MCF 10A (cell line): ENCODE data around the gene LYPD6. TPM values are rescaled to one million over a fixed set of nuclear protein-coding genes. Genes with fewer than 3 reads are reported as not detected.
"Not testable (repeated sequence)": the region's sequence is repeated elsewhere in the genome, so short reads cannot be mapped to it uniquely, and the experiment has no call there.

Experiments
- BruUV-seq: library from RNA; stranded (reverse); fragments of 400-500 nt; replicated peaks from 2 replicates; lab custom pipeline; 2021; lab: Mats Ljungman, UMichigan
- CTCF ChIA-PET: fragments of 300-600 bp; sonication (Branson Sonifier 250); formaldehyde crosslinking; extraction: SDS; loops from one replicate; lab custom pipeline; 2021; ENCODE audit warnings: antibody characterized with exemption, inconsistent platforms; lab: Yijun Ruan, JAX
- POLR2A ChIA-PET: fragments of 300-600, 350-650 bp; sonication (Branson Sonifier 250); formaldehyde crosslinking; extraction: SDS; loops from one replicate; lab custom pipeline; 2020; ENCODE audit warnings: antibody characterized with exemption, inconsistent platforms; lab: Yijun Ruan, JAX
- DNase-seq: peaks from one replicate; pipeline ENCODE4 v3.0.0-alpha.2; 2018; ENCODE audit not compliant: unreplicated experiment
- H3K27ac Mint-ChIP-seq: one replicate; pipeline ENCODE4 v1.8.0; 2022; ENCODE audit warnings: mild to moderate bottlenecking, low read depth, mixed read lengths; ENCODE audit not compliant: unreplicated experiment
- H3K27me3 Mint-ChIP-seq: one replicate; pipeline ENCODE4 v1.8.0; 2022; ENCODE audit warnings: mixed read lengths; ENCODE audit not compliant: insufficient read depth, unreplicated experiment
- H3K36me3 Mint-ChIP-seq: one replicate; pipeline ENCODE4 v1.8.0; 2022; ENCODE audit warnings: mild to moderate bottlenecking, moderate library complexity, mixed read lengths; ENCODE audit not compliant: insufficient read depth, unreplicated experiment
- H3K4me1 Mint-ChIP-seq: one replicate; pipeline ENCODE4 v1.8.0; 2022; ENCODE audit warnings: mixed read lengths; ENCODE audit not compliant: insufficient read depth, unreplicated experiment
- H3K4me3 Mint-ChIP-seq: one replicate; pipeline ENCODE4 v1.8.0; 2022; ENCODE audit warnings: mild to moderate bottlenecking, moderate library complexity, mixed read lengths; ENCODE audit not compliant: unreplicated experiment
- H3K9me3 Mint-ChIP-seq: one replicate; pipeline ENCODE4 v1.8.0; 2022; ENCODE audit warnings: mixed read lengths; ENCODE audit not compliant: unreplicated experiment
- intact Hi-C: fragments of 100-400 bp; cut with micrococcal nuclease; formaldehyde crosslinking; loops from 2 replicates; pipeline ENCODE4 v1.14.1; 2022
- total RNA-seq: library from RNA; stranded (reverse); gene quantifications from 2 replicates; pipeline ENCODE4 v1.2.3, GENCODE V29; 2022
- TF ChIP-seq, protein P1 (sequence below): fragments of 200-600 bp; IDR thresholded peaks from one replicate; pipeline ENCODE4 v1.8.0; 2022; ENCODE audit warnings: antibody characterized with exemption, mild to moderate bottlenecking; ENCODE audit not compliant: unreplicated experiment

LYPD6 gene
- total RNA-seq, 1 experiment from 2014 or later: 3.2 TPM

DNA sequence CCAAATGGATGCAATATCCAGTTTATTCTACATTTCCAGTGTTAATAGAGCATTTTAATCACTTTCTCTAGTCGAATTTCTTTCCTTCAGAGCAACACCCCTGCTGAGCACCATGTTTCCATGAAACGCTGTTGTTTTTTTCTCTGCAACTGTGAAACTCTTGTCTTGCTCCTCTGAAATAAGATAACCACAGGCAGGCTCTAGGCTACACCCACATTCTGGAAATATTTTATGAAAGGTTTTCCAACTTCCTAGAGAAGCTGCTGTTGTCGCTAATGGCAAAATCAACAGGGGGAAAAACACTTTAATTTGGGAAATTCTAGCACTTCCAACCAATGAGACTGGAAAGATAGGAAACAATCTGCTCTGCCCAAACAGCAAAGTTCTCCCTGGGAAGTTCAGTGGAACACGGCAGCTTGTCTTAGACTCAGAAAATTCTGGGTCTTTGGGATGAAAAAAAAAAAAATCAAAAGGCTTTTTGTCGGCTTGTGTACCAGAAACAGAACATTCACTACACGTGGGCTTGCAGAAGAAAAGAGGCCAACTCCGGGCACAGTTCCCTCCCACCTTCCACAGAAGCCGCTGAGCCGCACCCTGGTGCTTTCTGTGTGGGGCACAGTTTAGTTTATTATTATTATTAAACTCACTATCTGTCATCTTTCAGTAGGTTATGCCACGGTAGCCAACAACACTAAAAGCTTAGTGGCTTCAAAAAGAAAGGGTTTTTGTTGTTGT is 158.5 kb downstream of the LYPD6 start:
- H3K9me3 Mint-ChIP-seq: no peaks in the 10 kb centered on the region
- BruUV-seq: no TSS peak

DNA sequence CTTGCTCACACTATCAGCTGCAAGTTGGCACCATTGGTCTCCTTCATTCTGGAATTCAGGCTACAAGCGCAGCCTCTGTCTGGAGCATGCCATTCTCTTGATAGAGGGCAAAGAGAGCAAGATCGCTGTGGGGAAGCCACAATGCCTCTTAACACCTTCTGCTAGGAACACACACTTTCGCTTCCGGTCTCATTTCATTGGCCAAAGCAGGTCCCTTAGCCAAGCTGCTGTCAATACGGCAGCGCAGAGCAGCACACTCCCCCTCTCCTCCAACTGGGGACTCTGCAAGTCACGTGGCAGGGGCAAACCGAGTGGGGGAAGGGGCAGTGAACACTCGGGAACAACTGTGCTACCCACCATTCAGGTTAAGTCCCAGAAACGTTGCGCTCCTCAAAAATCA is 159.1 kb downstream of the LYPD6 start:
- peaks cover 24% of the 10 kb centered on the region for H3K27me3 Mint-ChIP-seq
- intact Hi-C loops: loop anchor here (10.0 kb wide), 1 partner anchor 175 kb away; no protein-coding TSS in a partner anchor

More for the DNA sequence above, 158.5 kb downstream of the LYPD6 start:
- ChIA-PET CTCF (interaction anchor here (0.6 to 0.9 kb wide), 2 partner anchors 471 to 1290 kb away, joined by 3 to 4 read pairs; no protein-coding TSS in a partner anchor), POLR2A (no interaction called here)
- Mint-ChIP-seq H3K36me3 (no peaks in the 10 kb centered on the region), H3K27me3 (peaks cover 18% of the 10 kb centered on the region), H3K4me1 (no peaks in the 10 kb centered on the region), H3K4me3 (no peak overlapping the region), H3K27ac (no peak overlapping the region)
- DNase-seq: no peak
- intact Hi-C loops: loop anchor here (10.0 kb wide), 1 partner anchor 174 kb away; no protein-coding TSS in a partner anchor
- TF ChIP-seq, protein P1, sequence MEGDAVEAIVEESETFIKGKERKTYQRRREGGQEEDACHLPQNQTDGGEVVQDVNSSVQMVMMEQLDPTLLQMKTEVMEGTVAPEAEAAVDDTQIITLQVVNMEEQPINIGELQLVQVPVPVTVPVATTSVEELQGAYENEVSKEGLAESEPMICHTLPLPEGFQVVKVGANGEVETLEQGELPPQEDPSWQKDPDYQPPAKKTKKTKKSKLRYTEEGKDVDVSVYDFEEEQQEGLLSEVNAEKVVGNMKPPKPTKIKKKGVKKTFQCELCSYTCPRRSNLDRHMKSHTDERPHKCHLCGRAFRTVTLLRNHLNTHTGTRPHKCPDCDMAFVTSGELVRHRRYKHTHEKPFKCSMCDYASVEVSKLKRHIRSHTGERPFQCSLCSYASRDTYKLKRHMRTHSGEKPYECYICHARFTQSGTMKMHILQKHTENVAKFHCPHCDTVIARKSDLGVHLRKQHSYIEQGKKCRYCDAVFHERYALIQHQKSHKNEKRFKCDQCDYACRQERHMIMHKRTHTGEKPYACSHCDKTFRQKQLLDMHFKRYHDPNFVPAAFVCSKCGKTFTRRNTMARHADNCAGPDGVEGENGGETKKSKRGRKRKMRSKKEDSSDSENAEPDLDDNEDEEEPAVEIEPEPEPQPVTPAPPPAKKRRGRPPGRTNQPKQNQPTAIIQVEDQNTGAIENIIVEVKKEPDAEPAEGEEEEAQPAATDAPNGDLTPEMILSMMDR: no peak

GRCh38 chr2:149490296-149490695 is 159.9 kb downstream of the LYPD6 start:
- Mint-ChIP-seq H3K4me3 (no peak overlapping the region), H3K27me3 (peaks cover 24% of the 10 kb centered on the region), H3K27ac (no peak overlapping the region), H3K4me1 (no peaks in the 10 kb centered on the region), H3K36me3 (no peaks in the 10 kb centered on the region), H3K9me3 (no peaks in the 10 kb centered on the region)
- intact Hi-C loops: loop anchor here (2.0 to 5.0 kb wide), 2 partner anchors 71 to 473 kb away; no protein-coding TSS in a partner anchor
- TF ChIP-seq, protein P1: no peak
- no TSS peak for BruUV-seq
- DNase-seq: peak; percentile 12
- CTCF ChIA-PET: interaction anchor here (0.5 to 1.1 kb wide), 4 partner anchors 38 to 472 kb away, joined by 3 to 4 read pairs (median 3); no protein-coding TSS in a partner anchor
- POLR2A ChIA-PET: no interaction called here

More for the DNA sequence above, 159.1 kb downstream of the LYPD6 start:
- no peaks in the 10 kb centered on the region for H3K9me3 Mint-ChIP-seq
- H3K27ac Mint-ChIP-seq: no peak overlapping the region
- H3K36me3 Mint-ChIP-seq: no peaks in the 10 kb centered on the region
- TF ChIP-seq, protein P1: no peak
- H3K4me1 Mint-ChIP-seq: no peaks in the 10 kb centered on the region
- ChIA-PET CTCF (interaction anchor here (0.6 to 1.1 kb wide), 3 partner anchors 164 to 1291 kb away, joined by 3 to 4 read pairs (median 3); no protein-coding TSS in a partner anchor), POLR2A (no interaction called here)
- no TSS peak for BruUV-seq
- H3K4me3 Mint-ChIP-seq: no peak overlapping the region
- DNase-seq: no peak

DNA sequence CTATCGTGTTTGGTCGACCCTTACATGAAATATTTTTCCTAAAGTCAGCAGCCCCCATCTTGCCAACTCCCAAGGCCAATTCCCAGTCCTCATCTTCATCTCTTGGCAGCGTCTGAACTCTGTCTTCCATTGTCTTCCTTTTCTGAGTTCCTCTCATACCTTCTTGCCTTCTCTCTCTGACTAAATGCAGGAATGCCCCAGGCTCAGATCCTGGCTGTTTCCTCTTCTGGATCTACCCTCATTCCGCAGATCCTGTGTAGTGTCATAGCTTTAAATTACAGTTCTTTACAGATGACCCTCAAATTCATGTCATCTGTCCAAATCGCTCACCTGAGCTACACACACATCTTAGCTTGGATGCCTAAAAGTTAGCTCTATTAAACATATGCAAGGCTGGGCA is 162.5 kb downstream of the LYPD6 start:
- Mint-ChIP-seq H3K27me3 (peaks cover 36% of the 10 kb centered on the region), H3K27ac (no peak overlapping the region), H3K4me3 (no peak overlapping the region), H3K9me3 (no peaks in the 10 kb centered on the region), H3K4me1 (no peaks in the 10 kb centered on the region), H3K36me3 (no peaks in the 10 kb centered on the region)
- DNase-seq: no peak
- ChIA-PET CTCF (interaction anchor here (0.6 to 0.7 kb wide), 2 partner anchors 47 to 124 kb away, joined by 3 read pairs; no protein-coding TSS in a partner anchor), POLR2A (no interaction called here)
- TF ChIP-seq, protein P1: no peak
- intact Hi-C loops: loop anchor here (5.0 kb wide), 1 partner anchor 476 kb away; no protein-coding TSS in a partner anchor
- BruUV-seq: no TSS peak

- CTCF ChIA-PET: interaction anchor here (0.6 kb wide), 1 partner anchor 702 kb away, joined by 3 read pairs; no protein-coding TSS in a partner anchor
- POLR2A ChIA-PET: interaction anchor here (0.7 kb wide), 1 partner anchor 27 kb away, joined by 3 read pairs; no protein-coding TSS in a partner anchor
- H3K4me3 Mint-ChIP-seq, DNase-seq, H3K9me3 Mint-ChIP-seq, H3K36me3 Mint-ChIP-seq, H3K27ac Mint-ChIP-seq, H3K4me1 Mint-ChIP-seq, BruUV-seq, intact Hi-C loops: not testable (repeated sequence)
- H3K27me3 Mint-ChIP-seq: peaks cover 22% of the 10 kb centered on the region
Measured at GRCh38 chr2:149499204-149499603, 168.8 kb downstream of the LYPD6 start.

- DNase-seq, CTCF ChIA-PET, H3K4me1 Mint-ChIP-seq, H3K27ac Mint-ChIP-seq, H3K9me3 Mint-ChIP-seq, intact Hi-C loops, H3K4me3 Mint-ChIP-seq, POLR2A ChIA-PET, H3K36me3 Mint-ChIP-seq, H3K27me3 Mint-ChIP-seq, BruUV-seq: not testable (repeated sequence)
Measured at GRCh38 chr2:149506808-149507207, 176.4 kb downstream of the LYPD6 start.
